Activated T-cell treated with anti-CD3 and anti-CD28 coated beads, Interleukin-2, amount 50 U/mL, for 24 hours (primary cell): ENCODE data around the gene FBXO3.
"Not testable (repeated sequence)": the region's sequence is repeated elsewhere in the genome, so short reads cannot be mapped to it uniquely, and the experiment has no call there.

Experiments used
- DNase-seq: peaks from one replicate; pipeline ENCODE4 v3.0.0-alpha.2; 2020
- H3K27ac Mint-ChIP-seq: 2 replicates; pipeline ENCODE4 v1.8.0; 2020; ENCODE audit warnings: mild to moderate bottlenecking, mixed read lengths
- H3K27me3 Mint-ChIP-seq: 2 replicates; pipeline ENCODE4 v1.8.0; 2020; ENCODE audit warnings: mixed read lengths
- H3K36me3 Mint-ChIP-seq: 2 replicates; pipeline ENCODE4 v1.8.0; 2020; ENCODE audit warnings: low read depth, mixed read lengths
- H3K4me1 Mint-ChIP-seq: 2 replicates; pipeline ENCODE4 v1.8.0; 2020; ENCODE audit warnings: low read depth, mixed read lengths
- H3K4me3 Mint-ChIP-seq: 2 replicates; pipeline ENCODE4 v1.8.0; 2020; ENCODE audit warnings: mild to moderate bottlenecking, moderate library complexity, mixed read lengths
- H3K9me3 Mint-ChIP-seq: 2 replicates; pipeline ENCODE4 v1.8.0; 2020; ENCODE audit warnings: mixed read lengths

Gene FBXO3

DNA sequence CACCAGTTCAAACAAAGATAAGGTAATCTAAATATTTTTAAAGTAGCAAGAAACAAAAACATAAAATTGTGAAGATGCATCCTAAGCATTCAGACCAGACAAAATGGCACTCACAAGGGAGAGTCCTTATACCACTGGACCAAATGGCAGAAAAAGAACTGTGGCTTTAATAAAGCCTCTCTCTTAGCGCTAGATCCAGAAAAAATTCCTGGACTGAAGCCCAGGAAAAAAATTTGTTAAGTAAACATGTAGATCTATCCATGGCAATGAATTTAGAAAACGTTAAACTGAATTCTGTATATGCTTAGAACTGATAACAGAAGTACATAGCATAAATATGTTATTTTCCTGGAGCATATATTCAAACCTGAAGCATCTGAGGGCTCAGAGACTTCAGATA is 26.3 kb downstream of the FBXO3 start:
- peaks cover 74% of the 10 kb centered on the region for H3K36me3 Mint-ChIP-seq
- DNase-seq = no peak
- no peaks in the 10 kb centered on the region for H3K27me3 Mint-ChIP-seq
- no peaks in the 10 kb centered on the region for H3K9me3 Mint-ChIP-seq
- no peak overlapping the region for H3K27ac Mint-ChIP-seq
- H3K4me3 Mint-ChIP-seq = no peak overlapping the region
- H3K4me1 Mint-ChIP-seq = peaks cover under 1% of the 10 kb centered on the region

DNA sequence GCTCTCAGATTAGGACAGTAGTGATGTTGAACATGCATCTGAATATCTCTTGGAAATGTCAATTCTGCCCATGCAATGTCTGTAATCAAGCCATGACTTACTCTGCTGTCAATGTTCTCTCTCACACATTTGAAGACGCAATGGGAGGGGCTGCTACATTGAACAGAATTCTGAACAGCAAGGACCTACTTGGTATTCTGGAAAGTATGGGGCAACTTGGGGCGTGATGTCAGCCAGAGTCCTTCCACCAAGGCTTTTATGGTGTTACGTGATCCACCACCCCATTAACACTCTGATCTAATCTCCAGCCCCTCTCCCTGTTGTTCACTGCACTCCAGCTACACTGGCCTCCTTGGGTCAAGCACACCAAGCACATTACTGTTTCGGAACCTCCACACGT is 31.0 kb downstream of the FBXO3 start:
- no peaks in the 10 kb centered on the region for H3K9me3 Mint-ChIP-seq
- DNase-seq = no peak
- H3K4me1 Mint-ChIP-seq = peaks cover 3% of the 10 kb centered on the region
- peaks cover 47% of the 10 kb centered on the region for H3K36me3 Mint-ChIP-seq
- no peak overlapping the region for H3K27ac Mint-ChIP-seq
- no peaks in the 10 kb centered on the region for H3K27me3 Mint-ChIP-seq
- H3K4me3 Mint-ChIP-seq = no peak overlapping the region

- H3K4me3 Mint-ChIP-seq = no peak overlapping the region
- no peak for DNase-seq
- H3K27ac Mint-ChIP-seq = no peak overlapping the region
- no peaks in the 10 kb centered on the region for H3K9me3 Mint-ChIP-seq
- H3K27me3 Mint-ChIP-seq = no peaks in the 10 kb centered on the region
- H3K4me1 Mint-ChIP-seq = peaks cover 5% of the 10 kb centered on the region
- peaks cover 39% of the 10 kb centered on the region for H3K36me3 Mint-ChIP-seq
Observed at GRCh38 chr11:33742249-33742851, 32.0 kb downstream of the FBXO3 start.

DNA sequence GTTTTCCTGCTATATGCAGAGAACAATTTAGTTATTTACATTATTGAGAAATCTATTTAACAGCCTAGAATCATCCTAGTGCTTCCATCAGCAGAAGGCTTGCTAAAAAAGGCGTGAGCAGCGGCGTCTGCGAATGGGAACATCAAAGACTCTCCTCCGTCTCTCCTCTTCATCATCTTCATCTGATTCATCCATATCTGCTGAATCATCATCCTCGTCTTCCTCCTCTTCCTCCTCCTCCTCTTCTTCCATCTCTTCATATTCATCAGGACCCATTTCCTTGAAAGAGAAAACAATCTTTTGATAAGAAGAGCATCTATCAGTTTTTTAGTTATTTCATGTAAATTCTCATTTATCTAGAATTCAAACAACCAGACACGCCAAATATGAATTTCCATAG is 32.5 kb downstream of the FBXO3 start:
- no peaks in the 10 kb centered on the region for H3K9me3 Mint-ChIP-seq
- no peak overlapping the region for H3K27ac Mint-ChIP-seq
- peaks cover 34% of the 10 kb centered on the region for H3K36me3 Mint-ChIP-seq
- H3K4me3 Mint-ChIP-seq = no peak overlapping the region
- peaks cover 9% of the 10 kb centered on the region for H3K4me1 Mint-ChIP-seq
- DNase-seq = no peak
- peaks cover 4% of the 10 kb centered on the region for H3K27me3 Mint-ChIP-seq

DNA sequence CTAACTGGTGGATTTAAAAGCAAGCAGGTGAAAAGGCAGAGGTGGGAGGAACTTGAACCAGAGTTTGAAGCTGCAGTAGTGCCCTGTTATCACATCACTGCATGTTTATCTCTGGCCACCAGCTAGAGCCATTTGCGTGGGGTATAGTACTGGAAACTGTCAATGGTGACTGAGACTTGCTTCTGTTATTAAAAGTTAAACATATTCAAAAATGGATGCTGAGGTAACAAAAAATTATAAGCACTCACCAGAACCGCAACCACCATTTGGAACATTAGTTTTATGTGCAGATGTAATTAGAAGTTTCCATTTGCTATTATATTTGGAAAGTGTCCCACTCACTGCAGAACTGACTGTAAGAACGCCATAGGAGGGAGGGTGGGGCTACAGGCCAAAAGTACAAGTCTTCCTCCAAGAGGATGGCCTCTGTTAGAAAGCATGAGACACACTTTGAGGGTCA is 36.9 kb downstream of the FBXO3 start:
- peaks cover 36% of the 10 kb centered on the region for H3K4me1 Mint-ChIP-seq
- H3K27ac Mint-ChIP-seq = no peak overlapping the region
- no peak overlapping the region for H3K4me3 Mint-ChIP-seq
- DNase-seq = no peak
- H3K9me3 Mint-ChIP-seq = no peaks in the 10 kb centered on the region
- peaks cover 5% of the 10 kb centered on the region for H3K36me3 Mint-ChIP-seq
- peaks cover 11% of the 10 kb centered on the region for H3K27me3 Mint-ChIP-seq

- peak; percentile 90 for DNase-seq
- peak within 1 kb of the TSS; percentile 81 for H3K4me3 Mint-ChIP-seq
- peak within 1 kb of the TSS; percentile 85 for H3K27ac Mint-ChIP-seq
- H3K4me1 Mint-ChIP-seq = peaks cover 45% of the 10 kb centered on the region
- H3K27me3 Mint-ChIP-seq = peaks cover 11% of the 10 kb centered on the region
- peaks cover 9% of the 10 kb centered on the region for H3K36me3 Mint-ChIP-seq
- no peaks in the 10 kb centered on the region for H3K9me3 Mint-ChIP-seq
Observed at GRCh38 chr11:33736148-33736812, 38.0 kb downstream of the FBXO3 start, which contains the start of gene CD59. Gene CD59, minus strand, starts transcription at chr11:33736423. Its CDS starts 13,978 bp downstream, at chr11:33722445.

GRCh38 chr11:33735271-33736147 is 38.8 kb downstream of the FBXO3 start:
- peak; percentile 53 for DNase-seq
- H3K27me3 Mint-ChIP-seq = peaks cover 11% of the 10 kb centered on the region
- H3K36me3 Mint-ChIP-seq = peaks cover 9% of the 10 kb centered on the region
- H3K4me1 Mint-ChIP-seq = peaks cover 49% of the 10 kb centered on the region
- H3K4me3 Mint-ChIP-seq = peak overlapping the region; percentile 81
- H3K27ac Mint-ChIP-seq = peak overlapping the region; percentile 85
- no peaks in the 10 kb centered on the region for H3K9me3 Mint-ChIP-seq

DNA sequence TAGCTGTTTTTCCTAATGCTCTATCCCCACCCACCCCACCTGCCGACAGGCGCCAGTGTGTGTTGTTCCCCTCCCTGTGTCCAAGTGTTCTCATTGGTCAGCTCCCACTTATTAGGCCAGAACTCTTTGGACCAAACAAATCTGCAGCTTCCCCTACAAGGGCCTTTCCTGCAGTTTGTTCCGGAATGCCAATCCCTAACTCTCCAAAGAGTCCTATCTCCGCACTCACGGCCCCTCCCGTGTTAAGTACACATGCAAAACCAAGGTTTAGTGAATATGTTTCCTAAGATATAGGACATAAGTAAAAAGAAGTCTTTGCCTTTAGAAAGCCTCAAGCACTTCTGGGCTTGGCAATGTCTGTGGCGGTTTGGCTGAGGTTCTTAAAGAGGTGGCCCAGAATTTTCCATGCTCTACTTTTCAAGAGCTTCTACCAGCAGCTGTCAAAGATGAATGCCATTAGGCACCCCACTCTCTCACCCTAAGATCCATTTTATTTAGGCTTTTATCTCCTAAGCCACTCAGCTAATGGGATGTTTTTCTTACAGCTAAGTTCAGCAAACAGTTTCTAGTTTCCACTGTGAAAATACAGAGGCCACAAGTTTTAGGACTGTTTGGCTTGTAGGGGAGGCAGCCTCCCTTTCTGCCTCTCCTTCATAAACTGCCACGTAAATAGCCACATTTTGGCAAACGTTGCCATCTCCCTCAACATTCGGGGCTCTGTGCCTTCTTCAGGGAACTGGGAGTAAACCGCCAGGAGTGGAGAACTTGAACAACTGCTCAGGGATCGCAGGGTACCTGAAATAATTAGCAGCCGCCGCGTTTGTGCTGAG is 39.7 kb downstream of the FBXO3 start:
- Mint-ChIP-seq H3K27ac (no peak overlapping the region), H3K27me3 (peaks cover 11% of the 10 kb centered on the region)
- DNase-seq = no peak

GRCh38 chr11:33733980-33734379 is 40.3 kb downstream of the FBXO3 start:
- Mint-ChIP-seq H3K27me3 (peaks cover 14% of the 10 kb centered on the region), H3K4me3 (peak overlapping the region; percentile 81), H3K36me3 (peaks cover 12% of the 10 kb centered on the region), H3K27ac (no peak overlapping the region), H3K9me3 (no peaks in the 10 kb centered on the region), H3K4me1 (peaks cover 52% of the 10 kb centered on the region)
- no peak for DNase-seq

More for the DNA sequence above, 39.7 kb downstream of the FBXO3 start:
- peaks cover 50% of the 10 kb centered on the region for H3K4me1 Mint-ChIP-seq
- H3K9me3 Mint-ChIP-seq = no peaks in the 10 kb centered on the region
- peaks cover 9% of the 10 kb centered on the region for H3K36me3 Mint-ChIP-seq
- H3K4me3 Mint-ChIP-seq = peak overlapping the region; percentile 81

DNA sequence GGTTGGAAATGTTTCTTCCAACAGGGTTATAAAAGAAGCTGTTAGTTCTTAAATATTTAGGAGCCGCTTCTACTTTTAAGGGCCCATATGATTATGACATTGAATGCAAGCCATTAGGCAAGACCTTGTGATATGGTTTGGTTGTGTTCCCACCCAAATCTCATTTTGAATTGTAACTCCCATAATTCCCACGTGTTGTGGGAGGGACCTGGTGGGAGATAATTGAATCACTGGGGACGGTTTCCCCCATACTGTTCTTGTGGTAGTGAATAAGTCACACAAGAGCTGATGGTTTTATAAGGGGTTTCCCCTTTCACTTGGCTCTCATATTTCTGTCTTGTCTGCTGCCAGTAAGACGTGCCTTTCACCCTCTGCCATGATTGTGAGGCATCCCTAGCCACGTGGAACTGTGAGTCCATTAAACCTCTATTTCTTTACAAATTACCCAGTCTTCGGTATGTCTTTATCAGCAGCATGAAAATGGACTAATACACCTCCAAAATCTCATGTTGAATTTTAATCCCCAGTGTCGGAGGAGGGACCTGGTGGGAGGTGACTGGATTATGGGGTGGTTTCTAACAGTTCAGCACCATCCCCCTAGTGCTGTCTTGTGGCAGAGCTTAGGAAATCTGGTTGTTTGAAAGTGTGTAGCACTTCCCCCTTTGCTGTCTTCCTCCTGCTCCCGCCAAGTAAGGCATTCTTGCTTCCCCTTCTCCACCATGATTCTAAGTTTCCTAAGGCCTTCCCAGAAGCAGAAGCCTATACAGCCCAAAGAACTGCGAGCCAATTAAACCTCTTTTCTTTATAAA is 42.4 kb downstream of the FBXO3 start:
- Mint-ChIP-seq H3K27me3 (peaks cover 11% of the 10 kb centered on the region), H3K27ac (peak overlapping the region; percentile 89), H3K9me3 (no peaks in the 10 kb centered on the region), H3K4me1 (peaks cover 47% of the 10 kb centered on the region), H3K36me3 (peaks cover 17% of the 10 kb centered on the region), H3K4me3 (peak overlapping the region; percentile 54)
- peak; percentile 48 for DNase-seq

- H3K36me3 Mint-ChIP-seq = peaks cover 17% of the 10 kb centered on the region
- DNase-seq = no peak
- no peak overlapping the region for H3K4me3 Mint-ChIP-seq
- peaks cover 9% of the 10 kb centered on the region for H3K27me3 Mint-ChIP-seq
- H3K4me1 Mint-ChIP-seq = peaks cover 48% of the 10 kb centered on the region
- H3K9me3 Mint-ChIP-seq = no peaks in the 10 kb centered on the region
- H3K27ac Mint-ChIP-seq = no peak overlapping the region
Observed at GRCh38 chr11:33730716-33731115, 43.6 kb downstream of the FBXO3 start.

DNA sequence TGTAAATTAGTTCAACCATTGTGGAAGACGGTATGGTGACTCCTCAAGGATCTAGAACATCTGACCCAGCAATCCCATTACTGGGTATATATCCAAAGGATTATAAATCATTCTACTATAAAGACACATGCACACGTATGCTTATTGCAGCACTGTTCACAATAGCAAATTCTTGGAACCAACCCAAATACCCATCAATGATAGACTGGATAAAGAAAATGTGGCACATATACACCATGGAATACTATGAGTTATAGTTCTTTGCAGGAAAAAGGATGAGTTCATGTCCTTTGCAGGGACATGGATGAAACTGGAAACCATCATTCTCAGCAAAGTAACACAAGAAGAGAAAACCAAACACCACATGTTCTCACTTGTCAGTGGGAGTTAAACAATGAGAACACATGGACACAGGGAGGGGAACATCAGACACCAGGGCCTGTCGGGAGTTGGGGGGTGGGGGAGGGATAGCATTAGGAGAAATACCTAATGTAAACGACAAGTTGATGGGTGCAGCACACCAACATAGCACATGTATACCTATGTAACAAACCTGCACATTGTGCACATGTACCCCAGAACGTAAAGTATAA is 45.2 kb downstream of the FBXO3 start:
- H3K9me3 Mint-ChIP-seq, H3K27ac Mint-ChIP-seq, DNase-seq, H3K27me3 Mint-ChIP-seq, H3K4me3 Mint-ChIP-seq: not testable (repeated sequence)
- Mint-ChIP-seq H3K4me1 (peaks cover 44% of the 10 kb centered on the region), H3K36me3 (peaks cover 17% of the 10 kb centered on the region)

DNA sequence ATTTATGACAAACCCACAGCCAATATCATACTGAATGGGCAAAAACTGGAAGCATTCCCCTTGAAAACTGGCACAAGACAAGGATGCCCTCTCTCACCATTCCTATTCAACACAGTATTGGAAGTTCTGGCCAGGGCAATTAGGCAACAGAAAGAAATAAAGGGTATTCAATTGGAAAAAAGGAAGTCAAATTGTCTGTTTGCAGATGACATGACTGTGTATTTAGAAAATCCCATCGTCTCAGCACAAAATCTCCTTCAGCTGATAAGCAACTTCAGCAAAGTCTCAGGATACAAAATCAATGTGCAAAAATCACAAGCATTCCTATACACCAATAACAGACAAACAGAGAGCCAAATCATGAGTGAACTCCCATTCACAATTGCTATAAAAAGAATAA is 46.8 kb downstream of the FBXO3 start:
- H3K27ac Mint-ChIP-seq, H3K4me3 Mint-ChIP-seq, DNase-seq, H3K9me3 Mint-ChIP-seq, H3K27me3 Mint-ChIP-seq: not testable (repeated sequence)
- peaks cover 49% of the 10 kb centered on the region for H3K4me1 Mint-ChIP-seq
- peaks cover 11% of the 10 kb centered on the region for H3K36me3 Mint-ChIP-seq
